T-helper 2 cell treated with Interferon-gamma antibody and Interleukin-4, amounts not matched to agents 5 μg/mL and 100 μg/mL, for 36 hours (primary cell): ENCODE results near the gene INSYN2A.

Source experiments
- DNase-seq: peaks from one replicate; pipeline ENCODE4 v3.0.0; 2021; ENCODE audit warnings: low spot score
- H3K27ac Mint-ChIP-seq: one replicate; pipeline ENCODE4 v1.8.0; 2021; ENCODE audit warnings: mild to moderate bottlenecking, mixed read lengths
- H3K27me3 Mint-ChIP-seq: one replicate; pipeline ENCODE4 v1.8.0; 2021; ENCODE audit warnings: low read depth, mixed read lengths
- H3K36me3 Mint-ChIP-seq: one replicate; pipeline ENCODE4 v1.8.0; 2021; ENCODE audit warnings: low read depth, mixed read lengths
- H3K4me1 Mint-ChIP-seq: one replicate; pipeline ENCODE4 v1.8.0; 2021; ENCODE audit warnings: low read depth, mixed read lengths
- H3K4me3 Mint-ChIP-seq: one replicate; pipeline ENCODE4 v1.8.0; 2022; ENCODE audit warnings: mild to moderate bottlenecking, moderate library complexity, mixed read lengths
- H3K9me3 Mint-ChIP-seq: one replicate; pipeline ENCODE4 v1.8.0; 2021; ENCODE audit warnings: mixed read lengths

Gene INSYN2A

GRCh38 chr10:127215866-127216265 is 19.5 kb upstream of the INSYN2A start:
- Mint-ChIP-seq H3K4me3 (no peak overlapping the region), H3K9me3 (peaks cover 4% of the 10 kb centered on the region), H3K27ac (no peak overlapping the region), H3K4me1 (no peaks in the 10 kb centered on the region), H3K36me3 (no peaks in the 10 kb centered on the region), H3K27me3 (no peaks in the 10 kb centered on the region)
- no peak for DNase-seq

GRCh38 chr10:127210936-127211466 is 14.6 kb upstream of the INSYN2A start:
- Mint-ChIP-seq H3K9me3 (no peaks in the 10 kb centered on the region), H3K27ac (no peak overlapping the region), H3K4me3 (no peak overlapping the region), H3K4me1 (no peaks in the 10 kb centered on the region), H3K27me3 (no peaks in the 10 kb centered on the region), H3K36me3 (no peaks in the 10 kb centered on the region)
- no peak for DNase-seq

GRCh38 chr10:127207081-127207480 is 10.7 kb upstream of the INSYN2A start:
- H3K4me1 Mint-ChIP-seq: no peaks in the 10 kb centered on the region
- H3K27me3 Mint-ChIP-seq: no peaks in the 10 kb centered on the region
- H3K9me3 Mint-ChIP-seq: no peaks in the 10 kb centered on the region
- H3K36me3 Mint-ChIP-seq: no peaks in the 10 kb centered on the region
- no peak overlapping the region for H3K4me3 Mint-ChIP-seq
- no peak overlapping the region for H3K27ac Mint-ChIP-seq
- no peak for DNase-seq

DNA sequence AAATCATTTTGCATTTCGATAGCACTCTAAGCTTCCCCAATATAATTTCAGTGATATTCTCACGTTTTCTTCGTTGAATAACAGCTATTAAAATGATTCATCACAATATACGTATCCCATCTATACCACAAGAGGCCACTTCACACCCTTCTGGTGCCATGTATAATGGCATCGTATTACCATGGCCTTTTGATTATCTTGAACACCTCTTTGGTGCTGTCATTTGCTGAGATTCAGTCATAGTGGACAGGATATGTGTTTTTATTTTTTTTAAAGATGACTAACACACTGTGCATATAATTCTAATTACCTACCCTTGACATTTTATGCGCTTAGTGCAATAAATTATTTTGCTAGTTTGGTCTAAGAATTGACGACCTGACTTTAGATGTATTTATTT is 6.7 kb upstream of the INSYN2A start:
- no peaks in the 10 kb centered on the region for H3K9me3 Mint-ChIP-seq
- H3K4me3 Mint-ChIP-seq: no peak overlapping the region
- no peaks in the 10 kb centered on the region for H3K4me1 Mint-ChIP-seq
- H3K36me3 Mint-ChIP-seq: no peaks in the 10 kb centered on the region
- H3K27me3 Mint-ChIP-seq: peaks cover 9% of the 10 kb centered on the region
- H3K27ac Mint-ChIP-seq: no peak overlapping the region
- DNase-seq: no peak

- no peak for DNase-seq
- Mint-ChIP-seq H3K27me3 (peaks cover 23% of the 10 kb centered on the region), H3K27ac (no peak overlapping the region), H3K9me3 (no peaks in the 10 kb centered on the region), H3K36me3 (no peaks in the 10 kb centered on the region), H3K4me3 (no peak overlapping the region), H3K4me1 (no peaks in the 10 kb centered on the region)
Observed at GRCh38 chr10:127200646-127201045, 4.3 kb upstream of the INSYN2A start.

GRCh38 chr10:127198721-127199120 is 2.3 kb upstream of the INSYN2A start:
- H3K27ac Mint-ChIP-seq: no peak overlapping the region
- no peak for DNase-seq
- H3K27me3 Mint-ChIP-seq: peaks cover 33% of the 10 kb centered on the region
- no peaks in the 10 kb centered on the region for H3K4me1 Mint-ChIP-seq
- no peaks in the 10 kb centered on the region for H3K36me3 Mint-ChIP-seq
- no peak overlapping the region for H3K4me3 Mint-ChIP-seq
- H3K9me3 Mint-ChIP-seq: no peaks in the 10 kb centered on the region

DNA sequence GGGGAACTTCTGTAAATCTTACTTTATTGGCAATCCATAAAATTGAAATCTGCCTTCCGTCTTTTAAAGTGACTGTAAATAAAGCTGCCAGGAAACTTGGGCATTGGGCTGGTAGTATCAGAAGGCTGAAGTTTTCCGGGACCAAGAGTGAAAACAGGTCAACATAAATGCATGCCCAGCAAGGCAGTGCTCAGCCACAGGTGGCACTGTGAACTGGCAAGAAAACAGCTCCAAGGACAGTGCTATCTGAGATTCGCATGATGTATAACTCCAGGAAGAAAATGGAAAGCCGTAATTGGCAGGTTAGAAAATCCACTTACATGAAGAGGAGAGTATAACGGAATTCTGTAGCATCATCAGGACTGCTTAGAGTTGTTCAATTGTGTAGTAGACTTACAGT is 1.9 kb upstream of the INSYN2A start:
- Mint-ChIP-seq H3K27ac (no peak overlapping the region), H3K27me3 (peaks cover 37% of the 10 kb centered on the region), H3K9me3 (no peaks in the 10 kb centered on the region), H3K4me3 (no peak overlapping the region), H3K4me1 (no peaks in the 10 kb centered on the region), H3K36me3 (no peaks in the 10 kb centered on the region)
- DNase-seq: no peak

DNA sequence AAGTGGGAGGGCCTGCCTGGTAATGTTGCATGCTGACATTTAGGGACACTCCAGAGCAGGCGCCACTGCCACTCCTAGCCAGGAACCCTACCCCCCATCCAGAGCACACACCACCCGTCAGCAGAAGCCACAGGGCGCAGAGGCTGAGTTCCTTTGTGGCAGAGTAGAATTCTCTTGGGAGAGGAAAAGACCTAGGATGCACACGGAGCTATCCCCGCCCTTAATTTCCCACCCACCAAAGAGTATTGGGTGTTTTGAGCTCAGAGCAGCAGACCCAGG is 702 bp upstream of the INSYN2A start:
- no peaks in the 10 kb centered on the region for H3K9me3 Mint-ChIP-seq
- H3K4me3 Mint-ChIP-seq: no peak overlapping the region
- DNase-seq: no peak
- peaks cover 41% of the 10 kb centered on the region for H3K27me3 Mint-ChIP-seq
- H3K4me1 Mint-ChIP-seq: no peaks in the 10 kb centered on the region
- no peaks in the 10 kb centered on the region for H3K36me3 Mint-ChIP-seq
- no peak overlapping the region for H3K27ac Mint-ChIP-seq

DNA sequence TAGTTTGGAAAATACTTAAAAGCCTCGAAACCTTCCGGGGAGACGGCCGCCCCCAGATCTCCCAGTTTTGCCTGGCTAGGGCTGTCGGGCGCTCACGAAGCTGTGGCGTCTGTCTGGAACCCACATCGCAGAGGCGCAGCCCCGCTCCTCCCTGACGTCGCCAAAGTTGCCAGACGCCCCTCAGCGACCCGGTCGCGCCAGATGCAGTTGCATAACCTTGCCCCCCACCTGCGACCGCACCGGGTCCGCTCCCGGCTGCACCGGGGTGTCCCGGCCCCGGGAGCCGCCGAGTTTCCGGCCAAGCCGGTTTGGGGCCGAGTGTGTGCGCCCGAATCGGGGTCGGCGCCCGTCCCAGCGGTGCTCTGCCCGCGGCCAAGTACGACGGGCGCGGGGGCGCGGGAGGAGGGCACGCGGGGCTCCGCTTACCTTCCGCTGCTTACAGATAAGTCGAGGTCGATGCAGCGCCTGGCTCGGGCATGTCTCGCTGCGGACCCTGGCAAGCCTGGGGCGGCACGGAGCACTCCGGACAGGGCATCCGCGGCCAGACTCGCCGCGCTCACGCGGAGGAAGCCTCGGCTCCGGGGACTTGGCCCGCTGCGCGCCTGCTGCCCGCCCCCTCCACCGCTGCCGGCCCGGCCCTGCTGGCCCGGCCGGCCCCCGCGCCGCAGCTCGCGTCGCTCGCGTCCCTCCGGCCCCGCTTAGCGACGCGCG is 665 bp downstream of the INSYN2A start:
- Mint-ChIP-seq H3K4me3 (no peak overlapping the region), H3K27ac (no peak overlapping the region), H3K9me3 (no peaks in the 10 kb centered on the region), H3K27me3 (peaks cover 41% of the 10 kb centered on the region), H3K36me3 (no peaks in the 10 kb centered on the region), H3K4me1 (no peaks in the 10 kb centered on the region)
- DNase-seq: no peak

GRCh38 chr10:127195041-127195506 is 1.3 kb downstream of the INSYN2A start:
- Mint-ChIP-seq H3K4me1 (no peaks in the 10 kb centered on the region), H3K27me3 (peaks cover 43% of the 10 kb centered on the region), H3K4me3 (no peak overlapping the region), H3K27ac (no peak overlapping the region), H3K9me3 (no peaks in the 10 kb centered on the region), H3K36me3 (no peaks in the 10 kb centered on the region)
- DNase-seq: no peak

GRCh38 chr10:127194599-127194998 is 1.8 kb downstream of the INSYN2A start:
- Mint-ChIP-seq H3K4me1 (no peaks in the 10 kb centered on the region), H3K9me3 (no peaks in the 10 kb centered on the region), H3K4me3 (no peak overlapping the region), H3K27me3 (peaks cover 43% of the 10 kb centered on the region), H3K27ac (no peak overlapping the region), H3K36me3 (no peaks in the 10 kb centered on the region)
- DNase-seq: no peak

GRCh38 chr10:127194111-127194510 is 2.3 kb downstream of the INSYN2A start:
- H3K27me3 Mint-ChIP-seq: peaks cover 42% of the 10 kb centered on the region
- no peaks in the 10 kb centered on the region for H3K9me3 Mint-ChIP-seq
- no peaks in the 10 kb centered on the region for H3K36me3 Mint-ChIP-seq
- no peak overlapping the region for H3K27ac Mint-ChIP-seq
- no peaks in the 10 kb centered on the region for H3K4me1 Mint-ChIP-seq
- H3K4me3 Mint-ChIP-seq: no peak overlapping the region
- no peak for DNase-seq

GRCh38 chr10:127193125-127193524 is 3.3 kb downstream of the INSYN2A start:
- Mint-ChIP-seq H3K36me3 (no peaks in the 10 kb centered on the region), H3K4me3 (no peak overlapping the region), H3K27me3 (peaks cover 35% of the 10 kb centered on the region), H3K27ac (no peak overlapping the region), H3K9me3 (no peaks in the 10 kb centered on the region), H3K4me1 (no peaks in the 10 kb centered on the region)
- no peak for DNase-seq

DNA sequence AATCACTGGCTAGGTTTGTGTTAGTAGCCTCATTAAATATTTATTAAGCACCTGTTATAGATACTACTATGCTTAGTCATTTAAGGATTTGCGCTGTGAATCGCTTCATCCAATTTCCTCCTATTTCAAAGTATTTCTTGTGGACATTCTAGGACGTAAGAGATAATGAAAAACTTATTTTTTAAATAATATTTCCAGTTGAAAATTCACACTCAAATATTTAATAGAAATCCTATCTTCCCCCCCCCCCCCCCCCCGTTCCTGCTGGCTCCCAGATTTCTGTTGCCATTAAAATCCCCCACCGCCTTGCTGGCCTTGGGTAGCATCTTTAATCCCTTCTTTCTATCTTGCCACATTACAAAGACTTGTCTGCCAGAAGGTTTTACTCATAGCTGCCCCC is 6.0 kb downstream of the INSYN2A start:
- DNase-seq: no peak
- Mint-ChIP-seq H3K27ac (no peak overlapping the region), H3K9me3 (no peaks in the 10 kb centered on the region), H3K27me3 (peaks cover 20% of the 10 kb centered on the region), H3K36me3 (no peaks in the 10 kb centered on the region), H3K4me1 (no peaks in the 10 kb centered on the region), H3K4me3 (no peak overlapping the region)

DNA sequence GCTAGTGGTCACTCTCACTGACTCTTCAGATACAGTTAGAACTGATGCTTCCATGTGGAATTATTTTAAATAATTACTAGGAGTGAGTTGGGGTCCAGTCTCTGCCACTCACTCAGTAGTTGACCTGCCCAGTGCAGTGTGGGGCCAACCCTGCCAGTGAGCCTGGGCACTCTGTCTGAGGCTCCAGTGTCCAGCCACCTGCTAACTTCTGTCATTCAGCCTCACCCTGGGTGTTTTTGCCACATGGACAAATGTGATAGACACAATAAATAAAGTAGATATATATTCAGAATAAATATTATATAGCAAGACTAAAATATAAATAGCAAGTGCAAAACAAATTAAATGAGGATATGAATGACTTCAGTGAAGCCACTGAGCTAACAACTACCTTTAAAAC is 7.2 kb downstream of the INSYN2A start:
- Mint-ChIP-seq H3K9me3 (no peaks in the 10 kb centered on the region), H3K27ac (no peak overlapping the region)

More for the DNA sequence above, 7.2 kb downstream of the INSYN2A start:
- Mint-ChIP-seq H3K27me3 (peaks cover 13% of the 10 kb centered on the region), H3K36me3 (no peaks in the 10 kb centered on the region), H3K4me1 (no peaks in the 10 kb centered on the region), H3K4me3 (no peak overlapping the region)
- no peak for DNase-seq
